ENCODE results near the gene ADAM11.
"Not testable (repeated sequence)": the region's sequence is repeated elsewhere in the genome, so short reads cannot be mapped to it uniquely, and the experiment has no call there.

Gene ADAM11, protein sequence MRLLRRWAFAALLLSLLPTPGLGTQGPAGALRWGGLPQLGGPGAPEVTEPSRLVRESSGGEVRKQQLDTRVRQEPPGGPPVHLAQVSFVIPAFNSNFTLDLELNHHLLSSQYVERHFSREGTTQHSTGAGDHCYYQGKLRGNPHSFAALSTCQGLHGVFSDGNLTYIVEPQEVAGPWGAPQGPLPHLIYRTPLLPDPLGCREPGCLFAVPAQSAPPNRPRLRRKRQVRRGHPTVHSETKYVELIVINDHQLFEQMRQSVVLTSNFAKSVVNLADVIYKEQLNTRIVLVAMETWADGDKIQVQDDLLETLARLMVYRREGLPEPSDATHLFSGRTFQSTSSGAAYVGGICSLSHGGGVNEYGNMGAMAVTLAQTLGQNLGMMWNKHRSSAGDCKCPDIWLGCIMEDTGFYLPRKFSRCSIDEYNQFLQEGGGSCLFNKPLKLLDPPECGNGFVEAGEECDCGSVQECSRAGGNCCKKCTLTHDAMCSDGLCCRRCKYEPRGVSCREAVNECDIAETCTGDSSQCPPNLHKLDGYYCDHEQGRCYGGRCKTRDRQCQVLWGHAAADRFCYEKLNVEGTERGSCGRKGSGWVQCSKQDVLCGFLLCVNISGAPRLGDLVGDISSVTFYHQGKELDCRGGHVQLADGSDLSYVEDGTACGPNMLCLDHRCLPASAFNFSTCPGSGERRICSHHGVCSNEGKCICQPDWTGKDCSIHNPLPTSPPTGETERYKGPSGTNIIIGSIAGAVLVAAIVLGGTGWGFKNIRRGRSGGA

DNA sequence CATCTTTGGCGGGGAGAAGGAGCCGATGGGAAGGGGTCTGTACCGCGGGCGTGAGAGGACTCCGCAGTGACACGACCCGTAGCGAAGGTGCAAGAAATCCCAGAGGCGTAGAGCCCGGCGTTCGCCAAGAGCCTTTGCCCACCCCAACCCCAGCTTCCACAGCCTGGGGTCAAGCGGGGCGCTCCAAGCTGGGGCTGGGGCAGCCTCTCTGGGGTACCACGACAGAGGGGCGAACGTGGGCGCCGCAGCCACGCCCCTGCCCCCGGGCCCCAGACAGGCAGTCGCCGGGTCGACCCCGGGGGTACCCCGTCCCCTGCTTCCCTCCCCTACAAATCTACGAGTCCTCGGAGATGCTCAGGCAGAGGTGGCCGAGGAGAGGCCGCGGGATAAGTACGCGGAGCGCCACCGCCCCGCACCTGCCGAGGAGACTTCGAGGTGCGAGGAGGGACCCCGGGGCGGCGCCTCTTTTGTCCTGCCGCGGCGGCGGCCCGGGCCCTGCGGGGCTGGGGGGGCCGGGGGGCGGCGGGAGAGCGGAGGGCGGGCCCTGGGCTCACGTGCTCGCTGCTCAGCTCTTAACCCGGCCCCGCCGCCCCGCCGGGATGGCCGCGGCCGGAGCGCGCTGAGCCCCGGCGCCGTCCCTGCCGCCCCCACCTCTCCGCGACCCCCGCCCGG is at the start of gene ADAM11:
ADAM11 (plus strand) TSS at position 575 of the 672 bp plus-strand sequence. CDS start 212 bp downstream, outside the sequence.
- H3K4me3 ChIP-seq (ENCODE audit: low read length in 2 of 2) = no peak within 1 kb of the TSS
- no peak within 1 kb of the TSS for H3K9ac ChIP-seq (ENCODE audit: low read depth in 1 of 2, low read length in 2 of 2)
- H3K36me3 ChIP-seq (ENCODE audit: control insufficient read depth in 2 of 2, insufficient read depth in 2 of 2, low read length in 2 of 2) = no peaks in the 10 kb centered on the region
- H3K4me1 ChIP-seq (ENCODE audit: control insufficient read depth in 2 of 2, insufficient read depth in 2 of 2, low read length in 2 of 2) = peaks cover 5 to 6% of the 10 kb centered on the region in 2 donors
- no peaks in the 10 kb centered on the region for H3K9me3 ChIP-seq (ENCODE audit: control insufficient read depth in 2 of 2, low read length in 2 of 2)
- peaks cover 26% of the 10 kb centered on the region in 2 donors for H3K27me3 ChIP-seq (ENCODE audit: control insufficient read depth in 2 of 2, insufficient read depth in 2 of 2, low read length in 2 of 2)
- H3K27ac ChIP-seq (ENCODE audit: low read depth in 2 of 2, low read length in 2 of 2) = no peak within 1 kb of the TSS

DNA sequence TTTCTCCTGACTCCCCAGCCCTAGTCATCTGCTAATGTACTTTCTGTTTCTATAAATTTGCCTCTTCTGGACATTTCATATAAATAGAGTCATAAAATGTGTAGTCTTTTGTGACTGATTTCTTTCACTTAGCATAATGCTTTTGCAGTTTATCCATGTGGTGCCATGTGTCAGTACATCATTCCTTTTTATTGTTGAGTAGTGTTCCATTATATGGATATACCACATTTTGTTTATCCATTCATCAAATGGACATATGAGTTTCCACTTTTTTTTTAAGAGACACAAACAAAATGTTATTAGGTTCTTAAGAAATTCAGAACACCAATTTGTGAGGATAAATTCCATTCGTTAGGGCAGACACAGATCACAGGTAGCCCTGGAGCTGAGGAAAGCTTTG is 39.3 kb upstream of the ADAM11 start:
- no peaks in the 10 kb centered on the region for H3K9me3 ChIP-seq (ENCODE audit: control insufficient read depth in 2 of 2, low read length in 2 of 2)
- no peak overlapping the region for H3K27ac ChIP-seq (ENCODE audit: low read depth in 2 of 2, low read length in 2 of 2)
- H3K4me1 ChIP-seq (ENCODE audit: control insufficient read depth in 2 of 2, insufficient read depth in 2 of 2, low read length in 2 of 2) = no peaks in the 10 kb centered on the region
- no peaks in the 10 kb centered on the region for H3K27me3 ChIP-seq (ENCODE audit: control insufficient read depth in 2 of 2, insufficient read depth in 2 of 2, low read length in 2 of 2)
- H3K36me3 ChIP-seq (ENCODE audit: control insufficient read depth in 2 of 2, insufficient read depth in 2 of 2, low read length in 2 of 2) = no peaks in the 10 kb centered on the region
- no peak overlapping the region for H3K4me3 ChIP-seq (ENCODE audit: low read length in 2 of 2)
- no peak overlapping the region for H3K9ac ChIP-seq (ENCODE audit: low read depth in 1 of 2, low read length in 2 of 2)

DNA sequence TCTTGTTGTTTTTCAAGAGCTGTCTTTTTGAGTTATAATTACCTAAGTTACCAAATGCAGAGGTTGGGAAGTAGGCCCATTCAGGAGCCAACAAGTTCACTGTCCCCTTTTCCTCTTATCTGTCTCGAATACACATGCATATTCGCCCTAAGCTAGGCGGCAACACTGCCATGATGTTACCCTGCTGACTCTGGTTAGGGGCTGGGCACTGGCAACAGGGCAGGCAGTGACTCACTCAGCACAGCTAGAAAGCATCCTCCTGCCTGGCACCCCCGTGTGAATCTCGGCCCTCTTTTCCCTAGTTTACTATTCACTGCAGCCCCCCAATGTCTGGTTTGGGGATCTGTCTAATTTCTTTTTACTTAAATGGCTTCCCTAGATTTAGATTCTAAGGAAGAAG is 36.5 kb upstream of the ADAM11 start:
- Histone ChIP-seq H3K9me3 (ENCODE audit: control insufficient read depth in 2 of 2, low read length in 2 of 2) (no peaks in the 10 kb centered on the region), H3K4me1 (ENCODE audit: control insufficient read depth in 2 of 2, insufficient read depth in 2 of 2, low read length in 2 of 2) (no peaks in the 10 kb centered on the region), H3K27ac (ENCODE audit: low read depth in 2 of 2, low read length in 2 of 2) (no peak overlapping the region), H3K36me3 (ENCODE audit: control insufficient read depth in 2 of 2, insufficient read depth in 2 of 2, low read length in 2 of 2) (no peaks in the 10 kb centered on the region), H3K9ac (ENCODE audit: low read depth in 1 of 2, low read length in 2 of 2) (no peak overlapping the region), H3K27me3 (ENCODE audit: control insufficient read depth in 2 of 2, insufficient read depth in 2 of 2, low read length in 2 of 2) (no peaks in the 10 kb centered on the region), H3K4me3 (ENCODE audit: low read length in 2 of 2) (no peak overlapping the region)

DNA sequence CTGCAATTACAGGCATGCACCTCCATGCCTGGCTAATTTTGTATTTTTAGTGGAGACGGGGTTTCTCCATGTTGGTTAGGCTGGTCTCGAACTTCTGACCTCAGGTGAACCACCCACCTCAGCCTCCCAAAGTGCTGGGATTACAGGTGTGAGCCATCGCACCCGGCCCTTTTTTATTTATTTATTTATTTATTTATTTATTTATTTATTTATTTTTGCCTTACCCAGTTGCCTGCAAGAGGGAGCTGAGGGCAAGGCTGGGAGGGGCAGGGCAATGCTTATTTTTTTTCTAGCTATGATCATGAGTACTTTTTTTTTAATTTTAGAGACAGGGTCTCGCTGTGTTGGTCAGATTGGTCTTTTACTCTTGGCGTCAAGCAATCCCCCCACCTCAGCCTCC is 32.7 kb upstream of the ADAM11 start:
- H3K27me3 ChIP-seq (ENCODE audit: control insufficient read depth in 2 of 2, insufficient read depth in 2 of 2, low read length in 2 of 2); H3K4me1 ChIP-seq (ENCODE audit: control insufficient read depth in 2 of 2, insufficient read depth in 2 of 2, low read length in 2 of 2); H3K4me3 ChIP-seq (ENCODE audit: low read length in 2 of 2); H3K9ac ChIP-seq (ENCODE audit: low read depth in 1 of 2, low read length in 2 of 2); H3K9me3 ChIP-seq (ENCODE audit: control insufficient read depth in 2 of 2, low read length in 2 of 2); H3K36me3 ChIP-seq (ENCODE audit: control insufficient read depth in 2 of 2, insufficient read depth in 2 of 2, low read length in 2 of 2); H3K27ac ChIP-seq (ENCODE audit: low read depth in 2 of 2, low read length in 2 of 2): not testable (repeated sequence)

DNA sequence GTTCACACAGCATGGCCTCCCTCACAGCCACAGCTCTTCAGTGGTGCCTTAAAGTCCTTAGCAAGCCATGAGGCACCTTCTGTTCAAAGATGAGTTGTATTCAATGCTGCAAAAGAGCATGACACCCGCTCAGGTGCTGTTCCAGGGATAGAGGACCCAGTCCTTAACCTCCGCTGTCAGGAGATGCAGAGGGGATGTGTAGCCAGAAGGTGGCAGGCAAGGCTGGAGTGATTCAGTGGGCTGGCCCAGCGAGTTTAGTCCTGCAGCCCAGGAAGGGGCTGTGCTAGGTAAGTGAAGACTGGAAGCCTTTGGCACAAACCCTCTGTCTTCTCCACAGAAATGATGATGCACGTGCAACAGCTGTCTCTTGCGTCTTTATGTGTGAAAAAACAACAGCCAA is 25.0 kb upstream of the ADAM11 start:
- no peaks in the 10 kb centered on the region for H3K36me3 ChIP-seq (ENCODE audit: control insufficient read depth in 2 of 2, insufficient read depth in 2 of 2, low read length in 2 of 2)
- H3K4me1 ChIP-seq (ENCODE audit: control insufficient read depth in 2 of 2, insufficient read depth in 2 of 2, low read length in 2 of 2) = no peaks in the 10 kb centered on the region

DNA sequence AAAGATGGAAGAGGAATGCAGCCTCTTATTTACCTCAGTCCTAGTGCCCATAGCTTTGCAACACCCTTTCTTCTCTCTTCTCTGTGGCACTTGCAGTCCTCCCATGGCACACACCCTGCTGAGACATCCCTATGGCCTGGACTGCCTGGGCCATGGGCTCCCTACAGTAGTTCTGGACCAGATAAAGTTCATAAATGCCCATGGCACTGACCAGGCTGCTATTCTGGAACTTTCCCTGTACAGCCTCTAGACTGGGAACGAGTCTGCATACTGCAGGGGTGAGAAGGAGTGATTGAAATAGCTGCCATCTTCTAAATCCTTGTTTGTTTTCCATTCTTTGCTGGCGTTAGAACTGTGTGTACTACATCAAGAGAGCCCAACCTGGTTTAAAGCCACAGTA is 24.5 kb upstream of the ADAM11 start:
- no peak overlapping the region for H3K4me3 ChIP-seq (ENCODE audit: low read length in 2 of 2)
- no peak overlapping the region for H3K9ac ChIP-seq (ENCODE audit: low read depth in 1 of 2, low read length in 2 of 2)
- H3K9me3 ChIP-seq (ENCODE audit: control insufficient read depth in 2 of 2, low read length in 2 of 2) = no peaks in the 10 kb centered on the region
- H3K36me3 ChIP-seq (ENCODE audit: control insufficient read depth in 2 of 2, insufficient read depth in 2 of 2, low read length in 2 of 2) = no peaks in the 10 kb centered on the region
- H3K4me1 ChIP-seq (ENCODE audit: control insufficient read depth in 2 of 2, insufficient read depth in 2 of 2, low read length in 2 of 2) = no peaks in the 10 kb centered on the region
- H3K27me3 ChIP-seq (ENCODE audit: control insufficient read depth in 2 of 2, insufficient read depth in 2 of 2, low read length in 2 of 2) = no peaks in the 10 kb centered on the region
- H3K27ac ChIP-seq (ENCODE audit: low read depth in 2 of 2, low read length in 2 of 2) = no peak overlapping the region

More for the DNA sequence above, 25.0 kb upstream of the ADAM11 start:
- H3K27me3 ChIP-seq (ENCODE audit: control insufficient read depth in 2 of 2, insufficient read depth in 2 of 2, low read length in 2 of 2) = no peaks in the 10 kb centered on the region
- no peak overlapping the region for H3K4me3 ChIP-seq (ENCODE audit: low read length in 2 of 2)
- H3K9me3 ChIP-seq (ENCODE audit: control insufficient read depth in 2 of 2, low read length in 2 of 2) = no peaks in the 10 kb centered on the region
- H3K27ac ChIP-seq (ENCODE audit: low read depth in 2 of 2, low read length in 2 of 2) = no peak overlapping the region
- H3K9ac ChIP-seq (ENCODE audit: low read depth in 1 of 2, low read length in 2 of 2) = no peak overlapping the region

DNA sequence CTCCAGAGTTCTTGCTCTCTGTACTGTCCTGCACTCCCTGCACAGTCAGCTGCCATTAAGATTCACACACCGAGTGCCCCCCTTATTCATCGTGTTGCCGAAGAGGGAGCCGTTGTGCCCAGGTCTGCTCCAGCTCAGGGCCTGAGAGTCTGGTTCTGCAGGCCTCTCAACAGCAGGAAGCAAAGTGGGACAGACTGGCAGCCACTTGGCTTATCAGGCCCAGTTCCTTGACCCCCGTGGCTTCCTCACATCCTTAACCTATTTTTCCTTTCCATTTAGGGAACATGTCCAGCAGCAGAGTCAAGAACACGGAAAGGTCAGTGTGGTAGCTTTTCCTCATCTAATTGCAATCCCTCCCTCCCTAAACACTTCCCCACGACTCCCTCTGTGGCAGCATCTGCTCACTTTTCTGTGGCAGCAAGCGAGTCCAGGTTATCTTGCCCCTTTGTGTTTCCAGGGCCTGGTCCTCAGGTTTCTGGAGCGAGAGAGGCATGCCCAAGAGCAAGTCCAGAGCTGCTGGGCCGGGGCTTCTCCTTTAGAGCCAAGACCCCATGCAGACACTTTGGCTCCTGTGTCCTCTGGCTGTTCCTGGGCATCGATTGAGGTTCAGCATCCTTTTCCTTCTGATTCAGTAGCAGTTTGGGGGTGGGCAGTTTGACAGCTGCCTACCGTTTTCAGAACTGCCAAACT is 22.1 kb upstream of the ADAM11 start:
- H3K27ac ChIP-seq (ENCODE audit: low read depth in 2 of 2, low read length in 2 of 2) = no peak overlapping the region
- H3K27me3 ChIP-seq (ENCODE audit: control insufficient read depth in 2 of 2, insufficient read depth in 2 of 2, low read length in 2 of 2) = no peaks in the 10 kb centered on the region
- H3K9ac ChIP-seq (ENCODE audit: low read depth in 1 of 2, low read length in 2 of 2) = no peak overlapping the region
- no peaks in the 10 kb centered on the region for H3K36me3 ChIP-seq (ENCODE audit: control insufficient read depth in 2 of 2, insufficient read depth in 2 of 2, low read length in 2 of 2)
- no peak overlapping the region for H3K4me3 ChIP-seq (ENCODE audit: low read length in 2 of 2)
- no peaks in the 10 kb centered on the region for H3K9me3 ChIP-seq (ENCODE audit: control insufficient read depth in 2 of 2, low read length in 2 of 2)
- no peaks in the 10 kb centered on the region for H3K4me1 ChIP-seq (ENCODE audit: control insufficient read depth in 2 of 2, insufficient read depth in 2 of 2, low read length in 2 of 2)

DNA sequence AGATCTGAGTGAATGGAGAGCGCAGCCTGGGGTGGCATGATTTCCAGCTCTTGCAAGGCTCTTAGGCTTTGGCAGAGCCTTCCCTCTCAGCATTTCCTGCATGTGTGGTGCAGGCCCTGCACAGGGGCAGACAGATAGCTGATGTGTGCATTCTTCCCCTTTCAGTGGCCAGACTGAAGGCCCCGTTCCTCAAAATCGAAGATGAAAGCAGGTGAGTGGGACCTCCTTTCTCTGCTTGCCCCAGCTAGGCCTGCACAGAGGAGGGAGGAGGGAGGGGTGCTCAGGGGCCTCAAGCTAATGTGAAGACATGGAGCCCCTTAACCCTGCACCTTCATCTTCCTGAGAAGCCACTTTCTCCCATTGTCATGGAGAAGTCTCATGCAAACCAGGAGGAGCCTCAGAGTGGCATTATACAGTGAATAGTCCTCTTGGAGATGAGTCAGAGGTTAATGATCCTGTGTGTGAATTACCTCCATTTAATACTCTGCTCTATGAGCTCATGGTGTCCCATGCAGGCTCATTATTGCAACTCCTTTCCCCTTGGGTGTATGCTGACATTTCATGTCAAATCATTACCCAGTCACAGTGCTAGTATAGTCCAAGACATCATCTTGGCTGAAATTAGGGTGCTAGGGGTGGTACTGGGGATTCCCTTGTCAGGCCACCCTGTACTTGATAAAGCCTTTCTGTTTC is 20.4 kb upstream of the ADAM11 start:
- Histone ChIP-seq H3K27me3 (ENCODE audit: control insufficient read depth in 2 of 2, insufficient read depth in 2 of 2, low read length in 2 of 2) (no peaks in the 10 kb centered on the region), H3K36me3 (ENCODE audit: control insufficient read depth in 2 of 2, insufficient read depth in 2 of 2, low read length in 2 of 2) (no peaks in the 10 kb centered on the region), H3K27ac (ENCODE audit: low read depth in 2 of 2, low read length in 2 of 2) (no peak overlapping the region), H3K9me3 (ENCODE audit: control insufficient read depth in 2 of 2, low read length in 2 of 2) (no peaks in the 10 kb centered on the region), H3K4me1 (ENCODE audit: control insufficient read depth in 2 of 2, insufficient read depth in 2 of 2, low read length in 2 of 2) (no peaks in the 10 kb centered on the region), H3K4me3 (ENCODE audit: low read length in 2 of 2) (no peak overlapping the region), H3K9ac (ENCODE audit: low read depth in 1 of 2, low read length in 2 of 2) (no peak overlapping the region)

DNA sequence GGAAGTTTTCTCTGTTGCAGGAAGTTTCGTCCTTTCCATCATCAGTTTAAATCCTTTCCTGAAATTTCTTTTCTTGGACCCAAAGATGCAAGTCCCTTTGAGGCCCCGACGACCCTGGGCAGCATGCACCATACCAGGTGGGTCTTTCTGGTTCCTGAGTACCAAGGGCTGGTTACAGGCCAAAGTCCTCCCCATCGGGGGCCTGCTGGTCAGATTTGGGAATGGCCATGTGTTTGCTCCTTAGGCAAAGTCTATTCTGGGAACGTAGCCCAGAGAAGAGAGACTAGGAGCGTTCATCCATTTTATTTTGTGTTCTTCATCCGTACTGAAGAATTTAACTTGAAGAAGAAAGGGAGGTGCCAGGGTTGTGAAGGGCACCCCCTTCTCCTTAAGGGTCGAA is 17.5 kb upstream of the ADAM11 start:
- Histone ChIP-seq H3K9me3 (ENCODE audit: control insufficient read depth in 2 of 2, low read length in 2 of 2) (no peaks in the 10 kb centered on the region), H3K4me3 (ENCODE audit: low read length in 2 of 2) (no peak overlapping the region), H3K4me1 (ENCODE audit: control insufficient read depth in 2 of 2, insufficient read depth in 2 of 2, low read length in 2 of 2) (no peaks in the 10 kb centered on the region), H3K27me3 (ENCODE audit: control insufficient read depth in 2 of 2, insufficient read depth in 2 of 2, low read length in 2 of 2) (no peaks in the 10 kb centered on the region), H3K36me3 (ENCODE audit: control insufficient read depth in 2 of 2, insufficient read depth in 2 of 2, low read length in 2 of 2) (no peaks in the 10 kb centered on the region), H3K9ac (ENCODE audit: low read depth in 1 of 2, low read length in 2 of 2) (no peak overlapping the region), H3K27ac (ENCODE audit: low read depth in 2 of 2, low read length in 2 of 2) (no peak overlapping the region)
